GM21717 (cell line): ENCODE results near the gene CDH4.

Experiments used
- ATAC-seq: cut with Tn5 transposase; IDR thresholded peaks from one replicate; pipeline ENCODE4 v1.9.1; 2021; ENCODE audit warnings: mild to moderate bottlenecking, moderate library complexity; ENCODE audit not compliant: unreplicated experiment

The CDH4 gene

GRCh38 chr20:61567204-61567603 is 315.1 kb downstream of the CDH4 start:
- no peak for ATAC-seq

GRCh38 chr20:61569825-61570224 is 317.8 kb downstream of the CDH4 start:
- ATAC-seq: no peak

GRCh38 chr20:61570646-61571195 is 318.7 kb downstream of the CDH4 start:
- ATAC-seq: no peak

GRCh38 chr20:61571221-61571620 is 319.2 kb downstream of the CDH4 start:
- ATAC-seq: no peak

- no peak for ATAC-seq
Measured at GRCh38 chr20:61571916-61572711, 320.1 kb downstream of the CDH4 start.

- no peak for ATAC-seq
Measured at GRCh38 chr20:61572789-61573188, 320.7 kb downstream of the CDH4 start.

GRCh38 chr20:61573415-61574305 is 321.6 kb downstream of the CDH4 start:
- ATAC-seq: no peak

GRCh38 chr20:61575151-61575937 is 323.3 kb downstream of the CDH4 start:
- ATAC-seq: no peak

GRCh38 chr20:61576372-61576771 is 324.3 kb downstream of the CDH4 start:
- ATAC-seq: no peak

GRCh38 chr20:61577065-61577464 is 325.0 kb downstream of the CDH4 start:
- ATAC-seq: no peak

GRCh38 chr20:61579908-61580307 is 327.8 kb downstream of the CDH4 start:
- ATAC-seq: no peak

GRCh38 chr20:61580958-61581824 is 329.1 kb downstream of the CDH4 start:
- ATAC-seq: no peak

- no peak for ATAC-seq
Measured at GRCh38 chr20:61581825-61582188, 329.7 kb downstream of the CDH4 start.

GRCh38 chr20:61582196-61582923 is 330.3 kb downstream of the CDH4 start:
- no peak for ATAC-seq

GRCh38 chr20:61583356-61583755 is 331.3 kb downstream of the CDH4 start:
- ATAC-seq: no peak

GRCh38 chr20:61584851-61585250 is 332.8 kb downstream of the CDH4 start:
- ATAC-seq: no peak

- ATAC-seq: no peak
Measured at GRCh38 chr20:61585764-61586163, 333.7 kb downstream of the CDH4 start.

- no peak for ATAC-seq
Measured at GRCh38 chr20:61587036-61587435, 335.0 kb downstream of the CDH4 start.

GRCh38 chr20:61587681-61588289 is 335.7 kb downstream of the CDH4 start:
- no peak for ATAC-seq
